ENCODE results near the gene GRIN1. TPM values are rescaled to one million over a fixed set of nuclear protein-coding genes. Genes with fewer than 3 reads are reported as not detected.

GRIN1 gene
- total RNA-seq, 1 donor from 2014 or later, result 0.05 TPM

DNA sequence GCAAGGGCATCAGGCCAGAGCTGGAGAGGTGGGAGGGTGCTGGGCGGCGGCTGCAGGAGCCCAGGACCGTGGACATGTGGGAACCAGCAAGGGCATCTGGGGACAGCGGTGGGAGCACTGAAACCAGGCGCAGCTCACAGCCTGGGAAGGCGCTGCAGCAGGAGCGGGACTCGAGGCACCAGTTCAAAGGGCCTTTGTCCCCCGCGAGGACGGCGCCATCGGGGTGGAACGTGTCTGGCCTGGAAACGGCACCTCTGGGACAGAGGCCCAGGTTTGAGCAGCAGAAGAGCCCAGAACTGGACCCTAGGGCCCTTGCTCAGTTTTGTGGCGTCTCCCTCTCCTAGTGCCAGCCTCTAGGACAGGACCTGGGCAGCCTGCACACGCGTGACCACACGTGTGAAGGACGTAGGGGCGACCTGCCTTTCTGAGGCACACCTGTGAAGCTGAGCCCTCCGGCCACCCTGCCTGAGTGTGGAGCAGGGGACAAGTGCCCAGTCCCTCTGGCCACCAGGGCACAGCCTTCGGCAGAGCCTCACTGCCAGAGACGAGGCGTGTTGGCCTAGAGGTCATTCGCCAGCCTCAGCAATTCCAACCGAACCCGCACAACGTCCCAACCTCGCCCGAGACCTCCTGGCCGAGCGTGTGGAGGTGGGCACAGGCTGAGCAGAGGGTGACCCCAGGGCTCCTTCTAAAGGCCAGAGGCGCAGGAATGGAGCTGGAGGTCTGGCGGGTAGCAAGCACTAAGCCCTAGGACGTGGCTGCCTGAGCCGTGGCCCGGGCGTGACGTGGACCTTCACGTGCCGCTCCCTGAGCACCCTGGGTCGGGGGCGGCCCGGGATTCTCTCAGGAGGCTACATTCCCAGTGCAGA lies 35.1 kb downstream of the GRIN1 start:
- intact Hi-C loops (cut with micrococcal nuclease), result no loop called here

DNA sequence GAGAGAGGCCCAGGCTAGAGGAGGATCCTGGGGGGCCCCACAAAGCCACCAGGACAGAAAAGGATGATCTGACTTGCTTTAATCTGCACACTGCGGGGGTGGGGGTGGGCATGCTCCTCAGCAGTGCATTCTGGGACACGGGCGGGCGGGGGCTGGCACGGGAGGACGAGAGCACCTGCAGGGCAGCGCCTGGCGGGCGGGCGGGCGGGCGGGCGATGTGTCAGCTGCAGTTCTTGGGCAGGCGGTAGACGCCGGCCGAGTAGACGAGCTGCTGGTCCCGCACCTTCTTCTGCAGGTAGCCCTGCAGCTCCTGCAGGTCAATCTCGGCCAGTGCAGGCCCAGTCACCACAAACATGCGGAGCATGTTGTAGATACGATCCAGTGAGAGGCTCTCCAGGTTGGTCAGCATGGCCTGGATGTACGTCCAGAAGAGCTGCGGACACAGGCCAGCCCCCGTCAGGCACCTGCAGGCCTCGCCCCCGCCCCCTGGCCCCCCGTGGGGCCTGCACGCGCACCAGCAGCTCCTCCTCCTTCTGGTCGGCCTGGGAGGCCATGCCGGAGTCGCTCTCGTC lies 35.9 kb downstream of the GRIN1 start:
- intact Hi-C loops (cut with micrococcal nuclease), result no loop called here

DNA sequence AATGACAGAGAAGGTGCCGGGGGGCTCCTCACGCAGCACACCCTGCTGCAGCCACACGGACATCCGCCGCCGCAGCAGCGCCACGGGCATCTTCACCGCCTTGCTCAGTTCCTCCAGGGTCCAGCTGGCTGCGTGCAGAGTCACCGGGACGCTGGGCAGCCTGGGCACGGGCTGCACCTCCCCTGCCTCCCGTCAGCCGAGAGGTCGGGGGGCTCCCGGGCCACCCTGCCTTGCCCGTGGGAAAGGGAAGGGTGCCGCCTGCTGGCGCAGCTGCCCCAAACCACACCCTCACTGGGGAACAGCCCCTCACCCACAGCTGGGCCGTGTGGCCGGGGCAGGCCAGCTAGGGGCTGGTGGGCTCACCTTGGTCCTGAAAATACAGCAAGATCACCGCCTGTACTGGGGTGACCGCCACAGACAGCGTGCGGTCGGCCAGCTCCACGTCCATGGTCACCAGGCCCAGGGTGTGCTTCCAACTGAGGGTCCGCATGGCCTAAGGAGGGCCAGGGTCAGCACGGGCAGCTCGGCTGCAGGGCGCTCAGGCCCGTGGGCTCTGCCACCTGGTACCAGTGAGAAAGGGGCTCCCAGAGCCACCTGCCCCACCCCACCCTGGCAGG lies 36.5 kb downstream of the GRIN1 start:
- intact Hi-C loops (cut with micrococcal nuclease), result no loop called here

GRCh38 chr9:137176302-137177182 lies 37.6 kb downstream of the GRIN1 start:
- intact Hi-C loops (cut with micrococcal nuclease), result no loop called here

DNA sequence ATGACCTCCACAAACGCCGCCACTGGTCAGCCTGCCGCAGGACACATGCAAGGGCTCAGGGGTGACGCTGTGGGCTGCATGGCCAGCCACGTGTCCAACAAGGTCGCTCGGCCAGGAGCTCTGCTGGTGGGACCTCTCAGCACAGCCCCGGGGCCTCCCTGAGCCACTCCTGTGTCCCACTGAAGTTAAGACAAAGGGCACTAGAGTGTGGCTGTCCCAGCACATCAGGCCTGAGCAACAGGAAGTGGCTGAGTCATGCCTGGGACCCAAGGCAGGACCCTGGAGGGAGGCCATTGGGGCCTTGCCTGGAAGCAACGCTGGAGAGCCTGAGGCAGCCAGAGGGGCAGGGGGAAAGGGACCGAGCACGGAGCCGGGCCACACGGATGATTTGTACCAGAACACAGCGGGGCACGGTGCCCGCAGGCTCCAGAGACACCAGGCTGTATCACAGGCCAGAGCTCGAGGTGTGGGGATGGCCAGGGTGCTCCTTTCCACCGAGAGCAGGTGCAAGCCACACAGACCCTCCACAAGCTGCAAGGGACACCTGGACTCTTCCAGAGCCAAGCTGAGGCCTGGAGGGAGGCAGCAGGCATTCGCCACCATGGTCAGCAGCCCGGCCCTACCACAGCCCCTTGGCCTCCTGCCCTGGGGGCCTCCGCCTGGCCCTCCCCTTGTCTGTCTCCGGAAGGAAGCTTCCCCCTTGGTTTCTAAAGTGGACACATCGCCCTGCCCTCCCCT lies 39.4 kb downstream of the GRIN1 start:
- intact Hi-C loops (cut with micrococcal nuclease), result no loop called here

DNA sequence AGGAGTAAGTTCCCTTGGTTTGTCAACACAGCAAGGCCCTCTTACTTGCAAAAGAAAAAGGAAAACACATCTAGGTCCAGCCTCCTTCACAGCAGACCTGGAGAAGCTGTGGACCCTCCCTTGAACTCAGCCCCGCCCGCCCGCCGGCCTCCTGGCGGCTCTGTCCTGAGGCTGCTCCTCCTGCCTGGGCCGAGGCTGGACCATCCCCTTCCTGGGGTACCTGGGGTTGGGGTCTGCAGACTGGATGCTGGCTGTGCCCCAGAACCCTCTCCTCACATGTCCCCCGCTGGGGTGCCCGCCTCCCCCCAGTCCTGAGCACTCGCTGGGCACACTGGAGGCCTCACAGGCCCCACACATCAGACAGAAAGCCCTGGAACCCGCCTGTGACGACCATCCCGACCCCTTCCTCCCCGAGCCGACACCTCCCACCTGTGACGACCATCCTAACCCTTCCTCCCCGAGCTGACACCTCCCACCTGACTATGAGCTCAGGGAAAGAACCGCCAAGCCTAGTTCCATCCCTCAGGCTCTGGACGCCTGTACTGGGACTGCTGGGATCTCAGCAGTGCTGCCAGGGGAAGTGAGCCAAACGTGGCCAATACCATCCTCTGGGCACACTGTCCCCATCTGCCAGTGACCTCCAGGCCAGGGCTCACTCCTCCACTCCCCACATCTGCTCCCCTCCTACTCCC lies 40.1 kb downstream of the GRIN1 start:
- intact Hi-C loops (cut with micrococcal nuclease), result no loop called here

- intact Hi-C loops (cut with micrococcal nuclease), result no loop called here
Measured at GRCh38 chr9:137179761-137180160, 40.8 kb downstream of the GRIN1 start.

GRCh38 chr9:137180491-137180890 lies 41.5 kb downstream of the GRIN1 start:
- intact Hi-C loops (cut with micrococcal nuclease), result no loop called here

DNA sequence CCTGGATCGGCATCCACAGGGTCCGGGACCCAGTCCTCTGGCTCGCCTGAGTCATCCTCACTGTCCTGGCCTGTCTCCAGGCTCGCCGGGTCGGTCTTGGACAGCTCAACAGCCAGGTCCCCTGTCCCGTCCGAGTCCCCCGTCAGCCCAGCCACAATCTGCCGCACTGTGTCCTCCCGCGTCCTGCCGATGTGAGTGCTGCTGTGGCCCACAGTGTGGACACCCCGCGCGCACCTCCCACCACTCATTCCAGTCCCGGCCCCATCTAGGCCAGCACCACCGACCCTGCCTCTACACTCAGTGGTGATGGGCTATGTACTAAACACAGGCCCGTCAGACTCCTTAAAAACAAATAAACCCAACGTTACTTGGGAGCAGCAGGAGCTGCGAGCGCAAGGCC lies 42.7 kb downstream of the GRIN1 start:
- intact Hi-C loops (cut with micrococcal nuclease), result no loop called here

- intact Hi-C loops (cut with micrococcal nuclease), result no loop called here
Measured at GRCh38 chr9:137182836-137183235, 43.9 kb downstream of the GRIN1 start.

DNA sequence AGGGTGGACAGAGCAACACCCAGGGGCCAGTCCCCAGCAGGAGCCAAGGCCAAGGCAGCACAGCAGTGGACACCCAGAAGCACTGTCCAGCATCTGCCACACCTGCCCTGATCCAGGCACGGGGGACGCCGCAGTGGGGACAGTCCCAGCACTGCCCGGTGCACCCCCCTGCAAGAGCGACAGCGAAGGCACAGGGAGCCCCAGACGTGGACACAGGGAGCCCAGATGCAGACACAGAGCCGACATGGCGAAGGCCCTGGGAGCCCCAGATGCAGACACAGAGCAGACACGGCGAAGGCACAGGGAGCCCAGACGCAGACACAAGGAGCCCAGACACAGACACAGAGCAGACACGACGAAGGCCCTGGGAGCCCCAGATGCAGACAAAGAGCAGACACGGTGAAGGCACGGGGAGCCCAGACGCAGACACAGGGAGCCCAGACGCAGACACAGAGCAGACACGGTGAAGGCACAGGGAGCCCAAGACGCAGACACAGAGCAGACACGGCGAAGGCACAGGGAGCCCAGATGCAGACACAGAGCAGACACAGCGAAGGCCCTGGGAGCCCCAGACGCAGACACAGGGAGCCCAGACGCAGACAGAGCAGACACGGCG lies 45.1 kb downstream of the GRIN1 start:
- intact Hi-C loops (cut with micrococcal nuclease), result no loop called here

DNA sequence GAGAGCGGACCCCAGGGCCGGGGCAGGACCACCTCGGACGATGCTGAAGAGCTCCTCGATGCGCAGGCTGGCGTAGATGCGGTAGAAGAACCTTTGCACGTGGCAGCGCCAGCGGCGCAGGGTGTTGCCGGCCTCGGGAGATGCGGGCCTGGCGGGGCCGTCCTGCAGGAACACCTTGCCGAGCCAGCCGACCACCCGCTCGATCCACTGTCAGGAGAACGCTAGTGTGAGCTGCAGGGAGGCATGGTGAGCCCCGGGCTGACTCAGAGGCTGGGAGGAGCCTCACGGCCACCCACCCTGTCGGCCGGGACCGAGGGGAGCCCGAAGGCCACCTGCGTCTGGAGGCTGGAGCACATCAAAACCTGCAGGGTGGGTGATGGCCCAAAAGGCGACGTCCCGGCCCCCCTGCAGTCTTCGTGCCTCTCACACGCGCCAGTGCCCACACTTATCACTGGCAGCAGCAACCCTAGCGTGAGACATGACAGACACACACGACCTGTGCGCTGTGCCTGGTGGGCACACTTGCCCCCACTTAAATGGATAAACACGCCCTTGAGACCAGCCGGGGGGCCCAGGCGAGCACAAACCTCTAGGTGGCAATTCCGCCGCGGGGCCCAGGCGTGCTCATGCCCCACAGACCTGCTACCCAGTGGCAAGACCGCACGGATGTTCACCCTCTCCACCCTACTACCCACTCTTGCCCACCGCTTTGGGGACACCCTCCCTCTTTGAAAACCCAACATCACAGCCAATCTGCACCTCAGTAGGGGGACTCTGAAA lies 46.1 kb downstream of the GRIN1 start:
- intact Hi-C loops (cut with micrococcal nuclease), result loop anchor here (5.0 kb wide), 1 partner anchor 58 kb away; no protein-coding TSS in a partner anchor

- intact Hi-C loops (cut with micrococcal nuclease), result loop anchor here (5.0 kb wide), 1 partner anchor 59 kb away; no protein-coding TSS in a partner anchor
Measured at GRCh38 chr9:137185921-137186320, 47.0 kb downstream of the GRIN1 start.

DNA sequence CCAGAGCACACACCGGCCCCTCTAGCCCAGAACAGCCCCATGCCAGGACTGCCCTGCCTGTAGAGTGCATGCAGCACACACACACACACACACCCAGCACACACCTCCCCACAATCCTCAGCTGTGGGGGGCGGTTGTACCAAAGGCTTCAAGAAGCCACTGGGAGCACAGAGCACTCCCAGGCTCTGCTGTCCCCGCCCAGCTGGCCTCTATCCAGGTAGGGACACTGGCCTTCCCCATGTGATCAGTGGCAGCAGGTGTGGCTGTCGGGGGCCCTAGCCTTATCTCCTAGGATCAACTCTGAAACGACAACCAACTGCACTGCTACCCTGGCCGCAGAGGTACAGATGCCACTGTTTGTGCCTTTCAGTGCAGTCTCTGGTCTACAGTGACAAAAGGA lies 47.4 kb downstream of the GRIN1 start:
- intact Hi-C loops (cut with micrococcal nuclease), result loop anchor here (5.0 kb wide), 1 partner anchor 59 kb away; no protein-coding TSS in a partner anchor

DNA sequence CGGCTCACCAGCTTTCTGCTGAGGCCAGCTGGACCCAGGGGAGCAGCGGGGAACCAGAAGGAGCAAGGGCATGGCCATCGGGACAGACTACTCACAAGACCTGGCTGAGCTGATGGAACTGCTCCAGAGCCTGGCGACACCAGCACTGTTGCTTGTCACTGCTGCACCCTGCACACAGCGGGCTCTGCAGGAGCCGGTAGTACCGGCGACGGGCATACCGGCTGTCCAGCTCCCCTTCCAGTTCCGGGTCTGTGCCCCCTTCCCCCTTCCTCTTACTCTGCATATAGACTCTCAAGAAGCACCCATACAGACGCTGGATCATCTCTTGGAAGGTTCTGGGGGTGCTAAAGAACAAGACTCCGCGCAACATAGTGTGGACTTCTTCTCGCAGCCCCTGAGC lies 48.4 kb downstream of the GRIN1 start:
- intact Hi-C loops (cut with micrococcal nuclease), result loop anchor here (5.0 kb wide), 1 partner anchor 60 kb away; no protein-coding TSS in a partner anchor

DNA sequence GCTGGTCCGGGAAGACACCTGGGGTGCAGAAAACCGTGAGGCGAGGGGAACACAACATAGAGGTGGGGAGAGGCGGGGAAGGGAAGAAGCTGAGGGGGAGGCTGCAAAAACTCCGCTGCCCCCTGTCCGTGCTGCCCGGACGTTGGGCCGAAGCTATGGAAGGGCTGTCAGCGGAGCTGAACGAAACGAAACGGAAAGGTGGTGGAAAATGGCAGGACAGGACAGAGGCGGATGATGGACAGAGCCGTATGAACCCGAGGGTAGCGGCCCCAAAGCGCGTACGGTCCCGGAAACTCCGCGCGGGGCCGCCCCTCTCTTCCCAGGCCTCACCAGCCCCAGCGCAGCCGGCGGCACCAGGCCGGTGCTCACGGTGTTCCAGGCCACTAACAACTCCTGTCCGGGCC lies 49.1 kb downstream of the GRIN1 start:
- intact Hi-C loops (cut with micrococcal nuclease), result loop anchor here (1.0 to 5.0 kb wide), 4 partner anchors 17 to 61 kb away; partner anchors contain the start of genes NDOR1, TMEM203 and TUBB4B

GRCh38 chr9:137188490-137189296 lies 49.7 kb downstream of the GRIN1 start, which contains the start of the genes ANAPC2 and SSNA1:
ANAPC2 (minus strand) TSS chr9:137188560; CDS start chr9:137188532, 28 bp downstream.
SSNA1 (plus strand) TSS chr9:137188676; CDS start chr9:137188727, 51 bp downstream.
- intact Hi-C loops (cut with micrococcal nuclease), result loop anchor here (1.0 to 5.0 kb wide), 4 partner anchors 17 to 61 kb away; partner anchors contain the start of genes NDOR1, TMEM203 and TUBB4B
